Umbilical cord (tissue), 2 donors: ENCODE measurements around the gene GCC2. TPM values are rescaled to one million over a fixed set of nuclear protein-coding genes. Genes with fewer than 3 reads are reported as not detected.
"Not testable (repeated sequence)": the region's sequence is repeated elsewhere in the genome, so short reads cannot be mapped to it uniquely, and the experiment has no call there.

Source experiments
- DNase-seq: peaks from one replicate; pipeline ENCODE4 v3.0.0-alpha.2; 2015; ENCODE audit warnings: low spot score
- total RNA-seq: library from RNA; depleted of rRNA; stranded (reverse); fragments of >200 nt; gene quantifications from one replicate; pipeline ENCODE4 v1.2.3, GENCODE V29; 2014; ENCODE audit warnings: low replicate concordance; ENCODE audit not compliant: insufficient read depth

The GCC2 gene
- total RNA-seq, result 75.6 TPM

- peak; percentile 95 for DNase-seq
These were observed at the start of gene GCC2 for GRCh38 chr2:108448678-108449409. Gene GCC2 (plus strand): TSS chr2:108449206. CDS start chr2:108449275, 69 bp downstream.

- no peak for DNase-seq
These were observed 49.5 kb upstream of the GCC2 start for GRCh38 chr2:108399479-108399878.

- no peak for DNase-seq
These were observed 47.2 kb upstream of the GCC2 start for GRCh38 chr2:108401800-108402199.

- no peak for DNase-seq
These were observed 45.5 kb upstream of the GCC2 start for GRCh38 chr2:108403494-108403893.

- no peak for DNase-seq
These were observed 44.1 kb upstream of the GCC2 start for GRCh38 chr2:108404784-108405397.

- DNase-seq, result no peak
These were observed 40.9 kb upstream of the GCC2 start for GRCh38 chr2:108407864-108408729.

- no peak for DNase-seq
These were observed 39.2 kb upstream of the GCC2 start for GRCh38 chr2:108409768-108410167.

- peak; percentile 17 for DNase-seq
These were observed 35.9 kb upstream of the GCC2 start for GRCh38 chr2:108412995-108413710.

- no peak for DNase-seq
These were observed 35.3 kb upstream of the GCC2 start for GRCh38 chr2:108413711-108414095.

- no peak for DNase-seq
These were observed 34.6 kb upstream of the GCC2 start for GRCh38 chr2:108414256-108414876.

- no peak for DNase-seq
These were observed 34.1 kb upstream of the GCC2 start for GRCh38 chr2:108414945-108415344.

GRCh38 chr2:108417254-108417653 is 31.8 kb upstream of the GCC2 start:
- DNase-seq, result no peak

- no peak for DNase-seq
These were observed 30.6 kb upstream of the GCC2 start for GRCh38 chr2:108418416-108418815.

GRCh38 chr2:108423067-108423466 is 25.9 kb upstream of the GCC2 start:
- no peak for DNase-seq

- DNase-seq, result no peak
These were observed 25.3 kb upstream of the GCC2 start for GRCh38 chr2:108423502-108424251.

- no peak for DNase-seq
These were observed 20.6 kb upstream of the GCC2 start for GRCh38 chr2:108428286-108429009.

GRCh38 chr2:108435578-108435977 is 13.4 kb upstream of the GCC2 start:
- not testable (repeated sequence) for DNase-seq

GRCh38 chr2:108436976-108437375 is 12.0 kb upstream of the GCC2 start:
- no peak for DNase-seq

GRCh38 chr2:108441712-108442111 is 7.3 kb upstream of the GCC2 start:
- DNase-seq, result no peak
